Subcutaneous adipose tissue (tissue), 4 donors: ENCODE data around the gene DAG1. TPM values are rescaled to one million over a fixed set of nuclear protein-coding genes. Genes with fewer than 3 reads are reported as not detected.

Experiments used
- CTCF ChIP-seq: fragments of 450-650 bp; IDR thresholded peaks from one replicate; pipeline ENCODE4 v1.5.1; 2016; ENCODE audit warnings: low read depth, mild to moderate bottlenecking, control low read depth, antibody characterized with exemption, moderate library complexity
- total RNA-seq, 4 donors: library from RNA; depleted of rRNA; stranded (reverse); fragments of >200 nt; gene quantifications; one replicate each; pipeline ENCODE4 v1.1.0, GENCODE V29; 2016

The DAG1 gene
- total RNA-seq, 4 donors from 2014 or later: 31.3 to 48.4 (median 39.0) TPM

DNA sequence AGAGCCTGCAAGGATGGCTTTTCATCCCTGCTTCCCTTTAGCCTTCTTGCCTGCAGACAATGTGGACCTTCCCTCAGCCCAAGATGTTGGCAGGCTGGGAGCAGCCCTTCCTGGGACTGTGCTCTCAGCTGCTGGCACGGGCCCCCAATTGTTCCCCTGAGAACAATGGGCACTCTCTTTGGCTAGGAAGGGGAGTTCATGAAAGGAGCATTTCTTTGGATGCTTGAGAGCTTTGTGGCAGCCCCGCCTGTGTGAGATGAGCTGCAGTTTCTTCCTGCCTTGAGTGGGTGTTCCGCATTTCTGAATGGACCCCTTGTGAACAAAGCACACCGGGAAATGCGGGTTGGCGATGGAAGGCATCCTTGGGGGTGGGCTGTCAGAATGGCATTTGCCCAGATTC is 49.2 kb downstream of the DAG1 start:
- no peak for TF ChIP-seq CTCF

DNA sequence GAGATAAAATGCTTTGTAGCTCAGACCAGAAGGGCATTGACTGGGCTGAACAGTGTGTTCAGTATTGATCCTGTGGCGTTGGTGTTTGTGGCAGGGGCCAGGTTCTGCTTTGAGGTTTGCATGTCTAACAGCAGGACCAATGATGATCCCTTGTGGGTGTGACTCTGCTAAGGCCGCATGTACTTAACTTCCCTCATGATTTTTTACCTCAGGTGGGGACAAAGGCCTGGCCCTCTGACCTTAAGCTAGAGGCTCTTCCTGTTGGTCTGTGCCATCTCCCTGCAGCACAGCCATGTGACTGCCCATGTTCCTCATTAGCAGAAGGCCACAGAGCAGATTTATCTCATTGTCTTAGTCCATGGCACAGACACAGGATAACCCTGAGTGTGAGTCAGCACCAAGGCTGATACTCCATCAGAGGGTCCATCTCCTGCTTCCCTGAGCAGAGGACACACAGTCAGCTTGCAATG is 49.9 kb downstream of the DAG1 start:
- no peak for TF ChIP-seq CTCF

GRCh38 chr3:49523756-49524747 is 54.0 kb downstream of the DAG1 start:
- no peak for TF ChIP-seq CTCF

DNA sequence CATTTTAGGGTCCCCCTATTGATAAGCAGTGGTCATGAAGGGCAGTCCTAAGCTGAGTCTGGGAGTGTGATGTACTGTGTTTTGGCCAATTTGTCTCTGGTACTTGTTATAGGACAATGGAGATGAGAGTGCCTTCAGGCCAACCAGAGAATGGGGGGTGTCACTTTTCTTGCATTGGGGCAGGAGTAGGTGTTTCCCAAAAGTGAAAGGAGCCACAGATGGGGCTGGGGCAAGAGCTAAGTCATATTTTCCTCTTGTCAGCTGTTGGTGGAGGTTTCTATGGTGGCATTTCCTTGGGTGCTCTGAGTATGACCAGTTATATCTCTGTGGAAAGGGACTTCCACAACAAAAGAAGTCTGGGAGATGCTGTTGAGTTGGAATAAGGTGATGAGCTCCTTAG is 59.5 kb downstream of the DAG1 start:
- no peak for TF ChIP-seq CTCF

DNA sequence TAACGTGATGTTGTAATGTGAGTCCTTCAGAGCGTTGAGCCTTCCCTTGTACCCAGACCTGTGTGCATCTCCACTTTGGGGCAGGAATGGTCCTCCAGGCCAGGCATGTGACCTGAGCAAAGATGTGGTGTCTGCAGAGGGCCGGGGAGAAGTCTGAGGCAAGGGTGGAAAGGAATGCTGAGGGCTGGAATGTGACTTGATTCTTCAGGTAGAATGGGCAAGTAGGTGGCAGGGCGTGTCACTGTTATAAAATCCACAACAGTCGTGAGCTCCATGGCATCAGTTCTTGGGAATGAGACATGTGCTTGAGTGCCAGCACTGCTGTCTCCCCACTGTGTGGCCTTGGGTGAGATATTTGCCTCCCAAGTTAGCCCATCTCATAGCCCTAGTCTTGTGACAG is 60.2 kb downstream of the DAG1 start:
- TF ChIP-seq CTCF: no peak

DNA sequence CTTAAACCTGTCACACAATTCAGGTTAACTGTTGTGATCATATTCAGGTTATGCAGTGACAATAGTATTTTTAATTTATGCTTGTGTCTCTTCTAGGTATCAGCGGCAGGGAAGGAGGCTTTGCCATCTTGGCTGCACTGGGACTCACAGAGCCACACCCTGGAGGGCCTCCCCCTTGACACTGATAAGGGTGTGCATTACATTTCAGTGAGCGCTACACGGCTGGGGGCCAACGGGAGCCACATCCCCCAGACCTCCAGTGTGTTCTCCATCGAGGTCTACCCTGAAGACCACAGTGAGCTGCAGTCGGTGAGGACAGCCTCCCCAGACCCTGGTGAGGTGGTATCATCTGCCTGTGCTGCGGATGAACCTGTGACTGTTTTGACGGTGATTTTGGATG is 60.6 kb downstream of the DAG1 start:
- TF ChIP-seq CTCF: no peak

- no peak for TF ChIP-seq CTCF
Observed at GRCh38 chr3:49531218-49531617, 61.2 kb downstream of the DAG1 start.
